Fibroblast of lung (primary cell): Measurements from ENCODE around the gene REEP1. TPM values are rescaled to one million over a fixed set of nuclear protein-coding genes. Genes with fewer than 3 reads are reported as not detected.
"Not testable (repeated sequence)": the region's sequence is repeated elsewhere in the genome, so short reads cannot be mapped to it uniquely, and the experiment has no call there.

Experiments used
- DNase-seq, 2 donors: peaks; one replicate each; pipeline versions ENCODE4 v3.0.0 to v3.0.0-alpha.2; 2010; ENCODE audit warnings: low read depth in 2 of 2
- H2AFZ ChIP-seq: 2 replicates; pipeline ENCODE4 v1.5.1; 2012; ENCODE audit warnings: low read length, control low read depth, inconsistent platforms
- H3K27ac ChIP-seq: 2 replicates; pipeline ENCODE4 v1.5.1; 2011; ENCODE audit warnings: low read length, control low read depth; ENCODE audit not compliant: insufficient read depth
- H3K27me3 ChIP-seq: 2 replicates; pipeline ENCODE4 v1.5.1; 2011; ENCODE audit warnings: mild to moderate bottlenecking, low read length; ENCODE audit not compliant: control insufficient read depth, insufficient read depth
- H3K36me3 ChIP-seq: 2 replicates; pipeline ENCODE4 v1.5.1; 2011; ENCODE audit warnings: low read length; ENCODE audit not compliant: control insufficient read depth, insufficient read depth
- H3K4me1 ChIP-seq: 2 replicates; pipeline ENCODE4 v1.5.1; 2011; ENCODE audit warnings: low read length; ENCODE audit not compliant: control insufficient read depth, insufficient read depth; ENCODE audit errors: extremely low read depth
- H3K4me2 ChIP-seq: 2 replicates; pipeline ENCODE4 v1.5.1; 2011; ENCODE audit warnings: low read length, control low read depth; ENCODE audit not compliant: insufficient read depth; ENCODE audit errors: extremely low read depth
- H3K4me3 ChIP-seq, 4 experiments: fragments of 200-600 bp in 1 of 4; sonication (generic) in 1 of 4; replicated peaks in 1 of 4; 2 replicates each; pipeline ENCODE4 v1.5.1; 2011 to 2016; ENCODE audit warnings: low read length in 4 of 4, low read depth in 3 of 4, mild to moderate bottlenecking in 3 of 4, control low read depth in 2 of 4, inconsistent platforms in 1 of 4, mixed read lengths in 1 of 4; ENCODE audit not compliant: insufficient read depth in 1 of 4; ENCODE audit errors: control extremely low read depth in 1 of 4
- H3K79me2 ChIP-seq: 2 replicates; pipeline ENCODE4 v1.5.1; 2012; ENCODE audit warnings: mild to moderate bottlenecking, low read length, inconsistent platforms; ENCODE audit not compliant: control insufficient read depth, insufficient read depth
- H3K9ac ChIP-seq: 2 replicates; pipeline ENCODE4 v1.5.1; 2011; ENCODE audit warnings: mild to moderate bottlenecking, low read length, control low read depth; ENCODE audit not compliant: insufficient read depth
- H3K9me3 ChIP-seq: 2 replicates; pipeline ENCODE4 v1.5.1; 2012; ENCODE audit warnings: low read depth, low read length; ENCODE audit not compliant: control insufficient read depth, insufficient read depth
- H4K20me1 ChIP-seq: 2 replicates; pipeline ENCODE4 v1.5.1; 2011; ENCODE audit warnings: low read length; ENCODE audit not compliant: control insufficient read depth, insufficient read depth; ENCODE audit errors: extremely low read depth
- EZH2 ChIP-seq: IDR thresholded peaks from 2 replicates; pipeline ENCODE4 v1.5.1; 2012; ENCODE audit warnings: low read length, control low read depth, mild to moderate bottlenecking; ENCODE audit errors: missing control alignments
- polyA plus RNA-seq, 2 donors: library from polyadenylated mRNA; depleted of rRNA in 1 of 2; stranded (reverse) in 1 of 2; unstranded in 1 of 2; fragments of >200 nt; gene quantifications; 2 replicates each; pipeline ENCODE4 v1.2.1, GENCODE V29; 2011 to 2012; ENCODE audit warnings: missing spikeins in 1 of 2
- total RNA-seq: library from RNA; depleted of rRNA; stranded (reverse); fragments of >200 nt; gene quantifications from 2 replicates; pipeline ENCODE4 v1.2.1, GENCODE V29; 2014
- TF ChIP-seq, protein P1 (sequence below), 2 donors: IDR thresholded peaks in 1 of 2; conservative IDR thresholded peaks in 1 of 2; 1 replicate in 1 of 2; 2 replicates in 1 of 2; pipeline ENCODE4 v1.5.1; 2011 to 2012; ENCODE audit warnings: low read length in 2 of 2, control low read depth in 1 of 2, inconsistent platforms in 1 of 2, low read depth in 1 of 2, mild to moderate bottlenecking in 1 of 2

Gene REEP1
- total and polyA plus RNA-seq, 2 donors (not counting 1 experiment from before 2014, with no cell fraction given): 0.02 TPM; not detected in 1

DNA sequence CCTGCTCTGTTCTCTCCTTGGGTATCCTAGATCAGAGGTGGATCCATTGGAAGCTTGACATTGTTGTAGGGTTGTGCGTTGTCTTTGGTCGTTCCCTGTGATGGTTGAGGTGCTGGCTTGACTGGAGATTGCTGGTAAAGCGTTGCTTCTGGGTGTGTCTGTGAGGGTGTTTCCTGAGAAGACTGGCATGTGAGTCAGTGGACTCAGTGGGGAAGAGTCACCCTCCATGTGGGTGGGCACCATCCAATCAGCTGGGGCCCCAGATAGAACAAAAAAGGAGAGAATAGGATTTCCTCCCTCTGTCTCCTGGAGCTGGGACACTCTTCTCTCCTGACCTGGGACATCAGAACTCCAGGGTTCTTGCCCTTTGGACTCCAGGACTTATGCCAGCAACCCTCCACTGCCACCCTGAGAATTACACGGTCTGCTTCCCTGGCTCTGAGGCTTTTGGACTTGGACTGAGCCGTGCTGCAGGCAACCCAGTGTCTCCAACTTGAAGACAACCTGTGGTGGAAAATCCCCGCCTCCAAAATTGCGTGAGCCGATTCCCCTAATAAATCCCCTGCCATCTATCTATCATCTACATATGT lies 14.8 kb upstream of the REEP1 start:
- H3K9me3 ChIP-seq: no peaks in the 10 kb centered on the region
- no peaks in the 10 kb centered on the region for H3K4me1 ChIP-seq
- no peaks in the 10 kb centered on the region for H3K36me3 ChIP-seq
- no peak overlapping the region for H3K27ac ChIP-seq
- H3K4me3 ChIP-seq: no peak overlapping the region
- H4K20me1 ChIP-seq: no peaks in the 10 kb centered on the region
- H2AFZ ChIP-seq: no peak overlapping the region
- no peak overlapping the region for H3K9ac ChIP-seq
- TF ChIP-seq EZH2: no peak
- TF ChIP-seq, protein P1, sequence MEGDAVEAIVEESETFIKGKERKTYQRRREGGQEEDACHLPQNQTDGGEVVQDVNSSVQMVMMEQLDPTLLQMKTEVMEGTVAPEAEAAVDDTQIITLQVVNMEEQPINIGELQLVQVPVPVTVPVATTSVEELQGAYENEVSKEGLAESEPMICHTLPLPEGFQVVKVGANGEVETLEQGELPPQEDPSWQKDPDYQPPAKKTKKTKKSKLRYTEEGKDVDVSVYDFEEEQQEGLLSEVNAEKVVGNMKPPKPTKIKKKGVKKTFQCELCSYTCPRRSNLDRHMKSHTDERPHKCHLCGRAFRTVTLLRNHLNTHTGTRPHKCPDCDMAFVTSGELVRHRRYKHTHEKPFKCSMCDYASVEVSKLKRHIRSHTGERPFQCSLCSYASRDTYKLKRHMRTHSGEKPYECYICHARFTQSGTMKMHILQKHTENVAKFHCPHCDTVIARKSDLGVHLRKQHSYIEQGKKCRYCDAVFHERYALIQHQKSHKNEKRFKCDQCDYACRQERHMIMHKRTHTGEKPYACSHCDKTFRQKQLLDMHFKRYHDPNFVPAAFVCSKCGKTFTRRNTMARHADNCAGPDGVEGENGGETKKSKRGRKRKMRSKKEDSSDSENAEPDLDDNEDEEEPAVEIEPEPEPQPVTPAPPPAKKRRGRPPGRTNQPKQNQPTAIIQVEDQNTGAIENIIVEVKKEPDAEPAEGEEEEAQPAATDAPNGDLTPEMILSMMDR (conservative IDR thresholded peaks at IDR 0.05 in 1 of 2, IDR thresholded peaks at IDR 0.05 in 1 of 2; ENCODE audit: low read depth in 1 of 2, low read length in 2 of 2): no peak
- H3K79me2 ChIP-seq: no peaks in the 10 kb centered on the region
- H3K4me2 ChIP-seq: no peak overlapping the region
- DNase-seq: no peak
- peaks cover 4% of the 10 kb centered on the region for H3K27me3 ChIP-seq

DNA sequence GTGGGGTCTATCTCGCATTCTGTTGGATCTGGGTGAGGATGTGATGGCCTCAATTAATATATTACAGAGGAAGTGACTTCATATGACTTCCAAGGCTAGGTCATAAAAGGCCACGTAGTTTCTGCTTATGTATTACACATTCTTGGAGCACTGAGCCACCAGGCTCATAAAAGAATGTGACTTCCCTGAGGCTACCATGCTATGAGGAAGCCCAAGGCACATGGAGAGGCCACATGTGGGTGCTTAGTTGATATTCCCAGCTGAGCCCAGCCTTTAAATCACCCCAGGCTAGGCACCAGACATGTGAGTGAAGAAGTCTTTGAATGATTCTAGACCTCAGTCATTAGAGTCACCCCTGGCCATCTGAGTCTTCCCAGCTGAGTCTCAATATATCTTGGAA lies 13.3 kb upstream of the REEP1 start:
- no peak overlapping the region for H2AFZ ChIP-seq
- H3K27me3 ChIP-seq: peaks cover 4% of the 10 kb centered on the region
- H3K4me2 ChIP-seq: no peak overlapping the region
- no peaks in the 10 kb centered on the region for H3K9me3 ChIP-seq
- H3K79me2 ChIP-seq: no peaks in the 10 kb centered on the region
- no peak for DNase-seq
- H3K9ac ChIP-seq: no peak overlapping the region
- no peaks in the 10 kb centered on the region for H3K36me3 ChIP-seq
- H3K4me1 ChIP-seq: no peaks in the 10 kb centered on the region
- TF ChIP-seq EZH2: no peak
- TF ChIP-seq, protein P1 (conservative IDR thresholded peaks at IDR 0.05 in 1 of 2, IDR thresholded peaks at IDR 0.05 in 1 of 2; ENCODE audit: low read depth in 1 of 2, low read length in 2 of 2): no peak
- no peak overlapping the region for H3K4me3 ChIP-seq
- H4K20me1 ChIP-seq: no peaks in the 10 kb centered on the region
- no peak overlapping the region for H3K27ac ChIP-seq

DNA sequence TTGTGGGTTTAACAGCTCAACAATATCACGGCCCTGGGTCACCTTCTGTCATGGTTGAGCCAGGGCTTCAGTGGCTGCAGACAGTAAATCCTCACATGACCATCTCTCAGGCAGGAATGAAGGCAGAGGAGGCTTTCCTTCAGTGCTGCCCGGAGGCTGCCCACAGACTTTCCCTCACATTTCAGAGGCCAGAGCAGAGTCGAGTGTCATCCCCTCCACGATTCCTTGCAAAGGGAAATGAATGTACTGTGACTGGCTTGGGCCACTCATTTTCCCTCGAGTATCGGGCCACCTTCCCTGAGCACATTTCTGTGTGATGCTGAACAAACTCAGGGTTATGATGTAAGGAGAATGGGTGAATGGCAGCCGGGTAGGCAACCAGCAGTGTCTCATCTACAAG lies 10.0 kb upstream of the REEP1 start:
- DNase-seq: no peak
- Histone ChIP-seq H3K79me2 (no peaks in the 10 kb centered on the region), H2AFZ (no peak overlapping the region), H3K27me3 (peaks cover 6% of the 10 kb centered on the region), H3K9me3 (no peaks in the 10 kb centered on the region), H4K20me1 (no peaks in the 10 kb centered on the region), H3K4me2 (no peak overlapping the region), H3K4me1 (no peaks in the 10 kb centered on the region), H3K9ac (no peak overlapping the region), H3K4me3 (no peak overlapping the region), H3K27ac (no peak overlapping the region), H3K36me3 (no peaks in the 10 kb centered on the region)
- TF ChIP-seq EZH2: no peak
- TF ChIP-seq, protein P1 (conservative IDR thresholded peaks at IDR 0.05 in 1 of 2, IDR thresholded peaks at IDR 0.05 in 1 of 2; ENCODE audit: low read depth in 1 of 2, low read length in 2 of 2): no peak

DNA sequence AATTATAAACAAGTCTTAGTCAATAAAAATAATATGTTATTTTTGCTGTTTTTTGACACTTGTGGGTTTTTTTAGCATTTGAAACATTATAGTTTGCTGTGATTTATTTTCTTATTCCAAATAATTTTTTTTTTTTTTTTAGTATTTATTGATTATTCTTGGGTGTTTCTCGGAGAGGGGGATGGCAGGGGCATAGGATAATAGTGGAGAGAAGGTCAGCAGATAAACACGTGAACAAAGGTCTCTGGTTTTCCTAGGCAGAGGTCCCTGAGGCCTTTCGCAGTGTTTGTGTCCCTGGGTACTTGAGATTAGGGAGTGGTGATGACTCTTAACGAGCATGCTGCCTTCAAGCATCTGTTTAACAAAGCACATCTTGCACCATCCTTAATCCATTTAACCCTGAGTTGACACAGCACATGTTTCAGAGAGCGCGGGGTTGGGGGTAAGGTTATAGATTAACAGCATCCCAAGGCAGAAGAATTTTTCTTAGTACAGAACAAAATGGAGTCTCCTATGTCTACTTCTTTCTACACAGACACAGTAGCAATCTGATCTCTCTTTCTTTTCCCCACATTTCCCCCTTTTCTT lies 8.5 kb upstream of the REEP1 start:
- not testable (repeated sequence) for H3K9me3 ChIP-seq, H3K4me1 ChIP-seq, H3K27ac ChIP-seq, H3K4me3 ChIP-seq, DNase-seq, H3K79me2 ChIP-seq, H3K36me3 ChIP-seq, H3K9ac ChIP-seq, H3K27me3 ChIP-seq, H3K4me2 ChIP-seq, H4K20me1 ChIP-seq, H2AFZ ChIP-seq
